PC-3 (cell line): Measurements from ENCODE around the gene VWDE. TPM values are rescaled to one million over a fixed set of nuclear protein-coding genes. Genes with fewer than 3 reads are reported as not detected.
"Not testable (repeated sequence)": the region's sequence is repeated elsewhere in the genome, so short reads cannot be mapped to it uniquely, and the experiment has no call there.

ENCODE experiments used
- ATAC-seq: fragments of 200-7000 bp; cut with Tn5 transposase; 2 replicates; pipeline ENCODE4 v1.9.1; 2020; ENCODE audit warnings: mild to moderate bottlenecking, moderate library complexity
- BruUV-seq: library from RNA; stranded (reverse); fragments of 400-500 nt; replicated peaks from 2 replicates; lab custom pipeline; 2021; lab: Mats Ljungman, UMichigan
- CTCF ChIA-PET: fragments of 300-600 bp; sonication (Branson Sonifier 250); formaldehyde crosslinking; loops from one replicate; lab custom pipeline; 2022; ENCODE audit warnings: antibody characterized with exemption; lab: Charles Lee
- POLR2A ChIA-PET: fragments of 300-600 bp; sonication (Branson Sonifier 250); formaldehyde crosslinking; loops from one replicate; lab custom pipeline; 2022; ENCODE audit warnings: antibody characterized with exemption; ENCODE audit not compliant: unreplicated experiment; lab: Charles Lee
- DNase-seq: peaks from one replicate; pipeline ENCODE4 v3.0.0-alpha.2; 2015
- H2AFZ ChIP-seq: fragments of 300-600 bp; sonication (generic); 2 replicates; pipeline ENCODE4 v1.6.0; 2016; ENCODE audit warnings: antibody characterized with exemption, low read length
- H3F3A ChIP-seq: fragments of 300-600 bp; sonication (generic); one replicate; pipeline ENCODE4 v1.6.0; 2017; ENCODE audit warnings: antibody characterized with exemption, low read length, control low read depth, mild to moderate bottlenecking; ENCODE audit not compliant: unreplicated experiment
- H3K27ac ChIP-seq: fragments of 300-600 bp; sonication (generic); 2 replicates; pipeline ENCODE4 v1.5.1; 2016; ENCODE audit warnings: mild to moderate bottlenecking, low read length
- H3K27me3 ChIP-seq: fragments of 300-600 bp; sonication (generic); 2 replicates; pipeline ENCODE4 v1.6.1; 2016; ENCODE audit warnings: low read length, mixed read lengths
- H3K36me3 ChIP-seq: fragments of 300-600 bp; sonication (generic); 2 replicates; pipeline ENCODE4 v1.6.1; 2016; ENCODE audit warnings: low read depth, mixed run types, low read length, mixed read lengths
- H3K4me1 ChIP-seq: fragments of 300-600 bp; sonication (generic); 2 replicates; pipeline ENCODE4 v1.5.1; 2016; ENCODE audit warnings: low read length; ENCODE audit not compliant: insufficient read depth
- H3K4me2 ChIP-seq: fragments of 300-600 bp; sonication (generic); 2 replicates; pipeline ENCODE4 v1.6.0; 2016; ENCODE audit warnings: low read length
- H3K4me3 ChIP-seq: fragments of 300-600 bp; sonication (generic); 2 replicates; pipeline ENCODE4 v1.5.1; 2016; ENCODE audit warnings: mild to moderate bottlenecking, low read length, mixed read lengths
- H3K79me2 ChIP-seq: fragments of 300-600 bp; sonication (generic); 2 replicates; pipeline ENCODE4 v1.6.1; 2017; ENCODE audit warnings: low read length, mixed read lengths
- H3K9ac ChIP-seq: fragments of 300-600 bp; sonication (generic); 2 replicates; pipeline ENCODE4 v1.6.0; 2016; ENCODE audit warnings: mild to moderate bottlenecking, low read length
- H3K9me2 ChIP-seq: fragments of 300-600 bp; sonication (generic); replicated peaks from 2 replicates; pipeline ENCODE4 v1.6.1; 2016; ENCODE audit warnings: mixed run types, low read length, mixed read lengths
- H3K9me3 ChIP-seq: fragments of 300-600 bp; sonication (generic); 2 replicates; pipeline ENCODE4 v1.6.1; 2016; ENCODE audit warnings: low read length, mixed read lengths
- H4K20me1 ChIP-seq: fragments of 300-600 bp; sonication (generic); 2 replicates; pipeline ENCODE4 v1.6.1; 2016; ENCODE audit warnings: low read length, mixed read lengths
- EZH2 ChIP-seq: fragments of 300-600 bp; sonication (generic); IDR thresholded peaks from one replicate; pipeline ENCODE4 v1.6.1; 2017; ENCODE audit warnings: antibody characterized with exemption, mild to moderate bottlenecking, low read length; ENCODE audit not compliant: unreplicated experiment
- EZH2phosphoT487 ChIP-seq: fragments of 300-600 bp; sonication (generic); IDR thresholded peaks from 2 replicates; pipeline ENCODE4 v1.6.1; 2018; ENCODE audit warnings: mild to moderate bottlenecking, antibody characterized with exemption, low read length, borderline replicate concordance
- intact Hi-C: fragments of 100-400 bp; cut with micrococcal nuclease; formaldehyde crosslinking; loops from 2 replicates; pipeline ENCODE4 v1.9.0; 2023
- total RNA-seq: library from RNA; depleted of rRNA; stranded (reverse); fragments of >200 nt; gene quantifications from 2 replicates; pipeline ENCODE4 v1.2.3, GENCODE V29; 2014
- TF ChIP-seq, protein P1 (sequence below): fragments of 300-600 bp; sonication (generic); conservative IDR thresholded peaks from 2 replicates; pipeline ENCODE4 v1.5.1; 2017; ENCODE audit warnings: antibody characterized with exemption, low read depth, mild to moderate bottlenecking, low read length

Gene VWDE
- total RNA-seq, 1 experiment from 2014 or later = 7.7 TPM

DNA sequence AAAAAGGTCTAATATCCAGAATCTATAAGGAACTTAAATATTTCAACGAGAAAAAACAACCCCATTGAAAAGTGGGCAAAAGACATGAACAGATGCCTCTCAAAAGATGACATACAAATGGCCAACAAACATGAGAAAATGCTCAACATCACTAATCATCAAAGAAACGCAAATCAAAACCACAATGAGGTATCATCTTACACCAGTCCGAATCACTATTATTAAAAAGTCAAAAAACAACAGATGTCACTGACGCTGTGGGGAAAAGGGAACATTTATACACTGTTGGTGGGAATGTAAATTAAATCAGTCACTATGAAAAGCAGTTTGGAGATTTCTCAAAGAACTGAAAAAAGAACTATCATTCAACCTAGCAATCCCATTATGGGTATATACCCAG is 6.0 kb downstream of the VWDE start:
- Histone ChIP-seq H3K36me3 (peaks cover 21% of the 10 kb centered on the region), H3K4me1 (peaks cover 17% of the 10 kb centered on the region), H2AFZ (no peak overlapping the region), H3K27me3 (no peaks in the 10 kb centered on the region), H3K79me2 (peaks cover 62% of the 10 kb centered on the region), H3F3A (no peaks in the 10 kb centered on the region), H3K9me2 (no peaks in the 10 kb centered on the region), H3K4me3 (no peak overlapping the region), H3K9me3 (peaks cover 18% of the 10 kb centered on the region), H3K9ac (no peak overlapping the region), H3K4me2 (no peak overlapping the region), H3K27ac (no peak overlapping the region), H4K20me1 (peaks cover 9% of the 10 kb centered on the region; the same call in 1 of the 2 replicates)
- BruUV-seq = no TSS peak
- ChIA-PET CTCF (no interaction called here), POLR2A (no interaction called here)
- DNase-seq = no peak
- intact Hi-C loops = no loop called here
- TF ChIP-seq EZH2phosphoT487 (no peak), EZH2 (no peak)
- TF ChIP-seq, protein P1, sequence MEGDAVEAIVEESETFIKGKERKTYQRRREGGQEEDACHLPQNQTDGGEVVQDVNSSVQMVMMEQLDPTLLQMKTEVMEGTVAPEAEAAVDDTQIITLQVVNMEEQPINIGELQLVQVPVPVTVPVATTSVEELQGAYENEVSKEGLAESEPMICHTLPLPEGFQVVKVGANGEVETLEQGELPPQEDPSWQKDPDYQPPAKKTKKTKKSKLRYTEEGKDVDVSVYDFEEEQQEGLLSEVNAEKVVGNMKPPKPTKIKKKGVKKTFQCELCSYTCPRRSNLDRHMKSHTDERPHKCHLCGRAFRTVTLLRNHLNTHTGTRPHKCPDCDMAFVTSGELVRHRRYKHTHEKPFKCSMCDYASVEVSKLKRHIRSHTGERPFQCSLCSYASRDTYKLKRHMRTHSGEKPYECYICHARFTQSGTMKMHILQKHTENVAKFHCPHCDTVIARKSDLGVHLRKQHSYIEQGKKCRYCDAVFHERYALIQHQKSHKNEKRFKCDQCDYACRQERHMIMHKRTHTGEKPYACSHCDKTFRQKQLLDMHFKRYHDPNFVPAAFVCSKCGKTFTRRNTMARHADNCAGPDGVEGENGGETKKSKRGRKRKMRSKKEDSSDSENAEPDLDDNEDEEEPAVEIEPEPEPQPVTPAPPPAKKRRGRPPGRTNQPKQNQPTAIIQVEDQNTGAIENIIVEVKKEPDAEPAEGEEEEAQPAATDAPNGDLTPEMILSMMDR = no peak
- no peak for ATAC-seq

DNA sequence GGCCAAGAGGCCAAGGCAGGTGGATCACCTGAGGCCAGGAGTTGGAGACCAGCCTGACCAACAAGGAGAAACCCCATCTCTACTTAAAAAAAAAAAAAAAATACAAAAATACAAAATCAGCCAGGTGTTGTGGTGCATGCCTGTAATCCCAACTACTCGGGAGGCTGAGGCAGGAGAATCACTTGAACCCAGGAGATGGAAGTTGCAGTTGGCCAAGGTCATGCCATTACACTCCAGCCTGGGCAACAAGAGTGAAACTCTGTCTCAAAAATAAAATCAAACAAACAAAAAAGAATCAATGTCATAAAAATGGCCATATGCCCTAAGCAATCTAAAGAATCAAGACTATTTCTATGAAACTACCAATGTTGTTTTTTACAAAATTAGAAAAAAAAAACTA is 7.0 kb downstream of the VWDE start:
- H2AFZ ChIP-seq, H3K4me2 ChIP-seq, H3K4me3 ChIP-seq, H4K20me1 ChIP-seq, DNase-seq, H3K4me1 ChIP-seq, H3K9me2 ChIP-seq, H3K9ac ChIP-seq, ATAC-seq, CTCF ChIA-PET, POLR2A ChIA-PET, H3F3A ChIP-seq, intact Hi-C loops, BruUV-seq, H3K27me3 ChIP-seq, H3K27ac ChIP-seq: not testable (repeated sequence)
- H3K9me3 ChIP-seq = peaks cover 18% of the 10 kb centered on the region
- H3K36me3 ChIP-seq = peaks cover 21% of the 10 kb centered on the region
- H3K79me2 ChIP-seq = peaks cover 52% of the 10 kb centered on the region

- no peaks in the 10 kb centered on the region for H3K9me3 ChIP-seq
- ATAC-seq = no peak
- H3K27me3 ChIP-seq = no peaks in the 10 kb centered on the region
- H3K79me2 ChIP-seq = peaks cover 8% of the 10 kb centered on the region; the same call in 1 of the 2 replicates
- H2AFZ ChIP-seq = no peak overlapping the region
- H3F3A ChIP-seq = no peaks in the 10 kb centered on the region
- no peaks in the 10 kb centered on the region for H4K20me1 ChIP-seq
- H3K4me3 ChIP-seq = no peak overlapping the region
- 0 out of 2 replicates have a peak, but pooled peaks cover 6% of the 10 kb centered on the region for H3K36me3 ChIP-seq
- no peaks in the 10 kb centered on the region for H3K9me2 ChIP-seq
- H3K4me1 ChIP-seq = no peaks in the 10 kb centered on the region
- no peak for DNase-seq
- no peak overlapping the region for H3K4me2 ChIP-seq
- intact Hi-C loops = no loop called here
- no peak overlapping the region for H3K27ac ChIP-seq
- no TSS peak for BruUV-seq
- TF ChIP-seq EZH2phosphoT487 (no peak), EZH2 (no peak)
- TF ChIP-seq, protein P1 = no peak
- ChIA-PET POLR2A (no interaction called here), CTCF (no interaction called here)
- H3K9ac ChIP-seq = no peak overlapping the region
These were observed 11.6 kb downstream of the VWDE start for GRCh38 chr7:12391922-12392615.
